Panc1 (cell line): Measurements from ENCODE around the gene KRTAP10-6. TPM values are rescaled to one million over a fixed set of nuclear protein-coding genes. Genes with fewer than 3 reads are reported as not detected.

ENCODE experiments used
- ATAC-seq: fragments of 200-7000 bp; cut with Tn5 transposase; 2 replicates; pipeline ENCODE4 v1.9.1; 2020; ENCODE audit warnings: mild to moderate bottlenecking, moderate library complexity
- BruUV-seq: library from RNA; stranded (reverse); fragments of 400-500 nt; replicated peaks from 2 replicates; lab custom pipeline; 2021; lab: Mats Ljungman, UMichigan
- CTCF ChIA-PET: fragments of 300-600 bp; sonication (Branson Sonifier 250); formaldehyde crosslinking; loops from one replicate; lab custom pipeline; 2022; ENCODE audit warnings: antibody characterized with exemption; lab: Charles Lee
- POLR2A ChIA-PET: fragments of 300-600 bp; sonication (Branson Sonifier 250); formaldehyde crosslinking; loops from one replicate; lab custom pipeline; 2022; ENCODE audit warnings: antibody characterized with exemption; lab: Charles Lee
- DNase-seq: peaks from one replicate; pipeline ENCODE4 v3.0.0-alpha.2; 2010; ENCODE audit warnings: low read depth, low spot score
- H3K27ac ChIP-seq: 2 replicates; pipeline ENCODE4 v1.5.1; 2011; ENCODE audit warnings: mild to moderate bottlenecking, low read length, inconsistent platforms
- H3K27me3 ChIP-seq: fragments of 200-500 bp; sonication (Bioruptor generic); 2 replicates; pipeline ENCODE4 v1.6.0; 2014; ENCODE audit warnings: low read length, inconsistent platforms; ENCODE audit not compliant: control insufficient read depth, insufficient read depth
- H3K36me3 ChIP-seq: fragments of 200-500 bp; sonication (Bioruptor generic); 2 replicates; pipeline ENCODE4 v1.5.1; 2014; ENCODE audit warnings: inconsistent platforms, mild to moderate bottlenecking, low read length, moderate library complexity; ENCODE audit not compliant: control insufficient read depth, insufficient read depth
- H3K4me1 ChIP-seq: 2 replicates; pipeline ENCODE4 v1.5.1; 2011; ENCODE audit warnings: inconsistent platforms, mild to moderate bottlenecking, low read length, moderate library complexity; ENCODE audit not compliant: control insufficient read depth, insufficient read depth
- H3K4me3 ChIP-seq, 2 experiments: 2 replicates each; pipeline ENCODE4 v1.5.1; 2011 to 2012; ENCODE audit warnings: low read depth in 2 of 2, low read length in 2 of 2, mild to moderate bottlenecking in 2 of 2, inconsistent platforms in 1 of 2, moderate library complexity in 1 of 2
- H3K9me3 ChIP-seq: fragments of 200-500 bp; sonication (Bioruptor generic); 2 replicates; pipeline ENCODE4 v1.5.1; 2014; ENCODE audit warnings: low read depth, mild to moderate bottlenecking, inconsistent platforms, low read length, moderate library complexity; ENCODE audit not compliant: control insufficient read depth, insufficient read depth
- POLR2AphosphoS5 ChIP-seq: IDR thresholded peaks from 2 replicates; pipeline ENCODE4 v1.6.1; 2012; ENCODE audit warnings: mild to moderate bottlenecking, low read depth, low read length, moderate library complexity
- SIN3A ChIP-seq: IDR thresholded peaks from 2 replicates; pipeline ENCODE4 v1.6.1; 2012; ENCODE audit warnings: low read depth, mild to moderate bottlenecking, low read length, moderate library complexity, borderline replicate concordance; ENCODE audit not compliant: insufficient read depth
- TCF7L2 ChIP-seq: IDR thresholded peaks from 2 replicates; pipeline ENCODE4 v1.6.1; 2011; ENCODE audit warnings: mild to moderate bottlenecking, low read depth, low read length, inconsistent platforms
- in situ Hi-C: cut with HindIII; loops from 2 replicates; pipeline ENCODE4 v1.10.0; 2016; ENCODE audit warnings: low sequenced_read_pairs, low pct_unique_long_range_greater_than_20kb
- intact Hi-C: fragments of 100-400 bp; cut with micrococcal nuclease; formaldehyde crosslinking; loops from one replicate; pipeline ENCODE4 v1.10.0; 2022; ENCODE audit not compliant: unreplicated experiment
- total RNA-seq: library from RNA; stranded (reverse); gene quantifications from one replicate; pipeline ENCODE4 v1.2.1, GENCODE V29; 2021; ENCODE audit not compliant: unreplicated experiment
- TF ChIP-seq, protein P1 (sequence below): fragments of 450-650 bp; IDR thresholded peaks from 2 replicates; pipeline ENCODE4 v1.5.1; 2017; ENCODE audit warnings: mild to moderate bottlenecking
- TF ChIP-seq, protein P2 (sequence below), 2 experiments: IDR thresholded peaks; 2 replicates each; pipeline ENCODE4 v1.6.1; 2011 to 2012; ENCODE audit warnings: low read depth in 2 of 2, control low read depth in 1 of 2, low read length in 1 of 2, mild to moderate bottlenecking in 1 of 2, moderate library complexity in 1 of 2; ENCODE audit not compliant: insufficient read depth in 1 of 2

The KRTAP10-6 gene
- total RNA-seq, 1 experiment from 2014 or later = not detected

DNA sequence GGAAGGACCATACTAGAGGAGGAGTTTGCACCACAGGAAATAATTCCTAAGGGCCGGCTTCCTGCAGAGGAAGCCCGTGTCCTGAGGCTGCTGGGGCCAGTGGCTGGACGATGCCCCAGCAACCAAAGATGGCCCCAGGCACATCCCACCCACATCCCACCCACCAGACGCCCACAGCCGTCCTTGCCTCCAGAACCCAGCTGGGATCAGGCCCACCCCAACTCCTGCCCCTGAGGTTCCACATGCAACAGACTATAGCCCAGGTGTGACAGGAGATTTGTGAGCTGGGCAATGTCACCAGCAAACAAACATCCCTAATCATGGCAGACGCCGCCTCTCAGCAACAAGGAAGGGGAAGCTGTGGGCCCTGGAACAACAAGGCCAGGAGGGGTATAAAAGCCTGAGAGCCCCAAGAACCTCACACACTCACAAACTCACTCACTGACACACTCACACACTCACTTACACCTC, 34.4 kb upstream of the KRTAP10-6 start, which contains the start of gene KRTAP10-9:
KRTAP10-9 (plus strand) TSS at position 421 of the 471 bp plus-strand sequence. CDS start 79 bp downstream, outside the sequence.
- H3K27me3 ChIP-seq = no peaks in the 10 kb centered on the region
- no peak for ATAC-seq
- no peak for DNase-seq
- no peaks in the 10 kb centered on the region for H3K36me3 ChIP-seq
- in situ Hi-C loops = no loop called here
- CTCF ChIA-PET = interaction anchor here (0.6 kb wide), 1 partner anchor 97 kb away, joined by 10 read pairs; no protein-coding TSS in a partner anchor
- TF ChIP-seq POLR2AphosphoS5 (no peak), TCF7L2 (no peak), SIN3A (no peak)
- TF ChIP-seq, protein P1, sequence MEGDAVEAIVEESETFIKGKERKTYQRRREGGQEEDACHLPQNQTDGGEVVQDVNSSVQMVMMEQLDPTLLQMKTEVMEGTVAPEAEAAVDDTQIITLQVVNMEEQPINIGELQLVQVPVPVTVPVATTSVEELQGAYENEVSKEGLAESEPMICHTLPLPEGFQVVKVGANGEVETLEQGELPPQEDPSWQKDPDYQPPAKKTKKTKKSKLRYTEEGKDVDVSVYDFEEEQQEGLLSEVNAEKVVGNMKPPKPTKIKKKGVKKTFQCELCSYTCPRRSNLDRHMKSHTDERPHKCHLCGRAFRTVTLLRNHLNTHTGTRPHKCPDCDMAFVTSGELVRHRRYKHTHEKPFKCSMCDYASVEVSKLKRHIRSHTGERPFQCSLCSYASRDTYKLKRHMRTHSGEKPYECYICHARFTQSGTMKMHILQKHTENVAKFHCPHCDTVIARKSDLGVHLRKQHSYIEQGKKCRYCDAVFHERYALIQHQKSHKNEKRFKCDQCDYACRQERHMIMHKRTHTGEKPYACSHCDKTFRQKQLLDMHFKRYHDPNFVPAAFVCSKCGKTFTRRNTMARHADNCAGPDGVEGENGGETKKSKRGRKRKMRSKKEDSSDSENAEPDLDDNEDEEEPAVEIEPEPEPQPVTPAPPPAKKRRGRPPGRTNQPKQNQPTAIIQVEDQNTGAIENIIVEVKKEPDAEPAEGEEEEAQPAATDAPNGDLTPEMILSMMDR = no peak
- TF ChIP-seq, protein P2, sequence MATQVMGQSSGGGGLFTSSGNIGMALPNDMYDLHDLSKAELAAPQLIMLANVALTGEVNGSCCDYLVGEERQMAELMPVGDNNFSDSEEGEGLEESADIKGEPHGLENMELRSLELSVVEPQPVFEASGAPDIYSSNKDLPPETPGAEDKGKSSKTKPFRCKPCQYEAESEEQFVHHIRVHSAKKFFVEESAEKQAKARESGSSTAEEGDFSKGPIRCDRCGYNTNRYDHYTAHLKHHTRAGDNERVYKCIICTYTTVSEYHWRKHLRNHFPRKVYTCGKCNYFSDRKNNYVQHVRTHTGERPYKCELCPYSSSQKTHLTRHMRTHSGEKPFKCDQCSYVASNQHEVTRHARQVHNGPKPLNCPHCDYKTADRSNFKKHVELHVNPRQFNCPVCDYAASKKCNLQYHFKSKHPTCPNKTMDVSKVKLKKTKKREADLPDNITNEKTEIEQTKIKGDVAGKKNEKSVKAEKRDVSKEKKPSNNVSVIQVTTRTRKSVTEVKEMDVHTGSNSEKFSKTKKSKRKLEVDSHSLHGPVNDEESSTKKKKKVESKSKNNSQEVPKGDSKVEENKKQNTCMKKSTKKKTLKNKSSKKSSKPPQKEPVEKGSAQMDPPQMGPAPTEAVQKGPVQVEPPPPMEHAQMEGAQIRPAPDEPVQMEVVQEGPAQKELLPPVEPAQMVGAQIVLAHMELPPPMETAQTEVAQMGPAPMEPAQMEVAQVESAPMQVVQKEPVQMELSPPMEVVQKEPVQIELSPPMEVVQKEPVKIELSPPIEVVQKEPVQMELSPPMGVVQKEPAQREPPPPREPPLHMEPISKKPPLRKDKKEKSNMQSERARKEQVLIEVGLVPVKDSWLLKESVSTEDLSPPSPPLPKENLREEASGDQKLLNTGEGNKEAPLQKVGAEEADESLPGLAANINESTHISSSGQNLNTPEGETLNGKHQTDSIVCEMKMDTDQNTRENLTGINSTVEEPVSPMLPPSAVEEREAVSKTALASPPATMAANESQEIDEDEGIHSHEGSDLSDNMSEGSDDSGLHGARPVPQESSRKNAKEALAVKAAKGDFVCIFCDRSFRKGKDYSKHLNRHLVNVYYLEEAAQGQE (IDR thresholded peaks at IDR 0.05; ENCODE audit: insufficient read depth in 1 of 2, low read depth in 2 of 2, low read length in 1 of 2) = no peak
- intact Hi-C loops = no loop called here
- POLR2A ChIA-PET = no interaction called here
- no peaks in the 10 kb centered on the region for H3K4me1 ChIP-seq
- no peak within 1 kb of the TSS for H3K4me3 ChIP-seq
- H3K9me3 ChIP-seq = peaks cover 7% of the 10 kb centered on the region; the same call in 1 of the 2 replicates
- BruUV-seq = no TSS peak
- no peak within 1 kb of the TSS for H3K27ac ChIP-seq

GRCh38 chr21:44626262-44626661, 34.0 kb upstream of the KRTAP10-6 start:
- Histone ChIP-seq H3K36me3 (no peaks in the 10 kb centered on the region), H3K27ac (no peak overlapping the region), H3K27me3 (no peaks in the 10 kb centered on the region), H3K4me1 (no peaks in the 10 kb centered on the region), H3K4me3 (no peak overlapping the region), H3K9me3 (peaks cover 7% of the 10 kb centered on the region; the same call in 1 of the 2 replicates)
- in situ Hi-C loops (no loop called here), intact Hi-C loops (no loop called here)
- TF ChIP-seq, protein P1 = no peak
- TF ChIP-seq POLR2AphosphoS5 (no peak), TCF7L2 (no peak), SIN3A (no peak)
- TF ChIP-seq, protein P2 (IDR thresholded peaks at IDR 0.05; ENCODE audit: insufficient read depth in 1 of 2, low read depth in 2 of 2, low read length in 1 of 2) = no peak
- DNase-seq (no peak), ATAC-seq (no peak)
- BruUV-seq = no TSS peak
- ChIA-PET POLR2A (no interaction called here), CTCF (no interaction called here)
